Measurements from ENCODE around the gene WDR27. TPM values are rescaled to one million over a fixed set of nuclear protein-coding genes. Genes with fewer than 3 reads are reported as not detected.
"Not testable (repeated sequence)": the region's sequence is repeated elsewhere in the genome, so short reads cannot be mapped to it uniquely, and the experiment has no call there.

WDR27 gene
- polyA plus RNA-seq, 3 donors: 0.95 to 20.5 (median 2.0) TPM

GRCh38 chr6:169604076-169604475 lies 97.8 kb downstream of the WDR27 start:
- no peak overlapping the region for H3K4me3 ChIP-seq (replicated peaks in 1 of 3; ENCODE audit: low read depth in 2 of 3, low read length in 3 of 3)
- H3K9me3 Mint-ChIP-seq: peaks cover 2 to 22% (median 10%) of the 10 kb centered on the region in 7 donors
- peaks cover 9 to 13% of the 10 kb centered on the region in 2 donors for H3K36me3 Mint-ChIP-seq
- no peaks in the 10 kb centered on the region for H3K79me2 ChIP-seq (ENCODE audit: insufficient read depth, low read length)
- no peak overlapping the region for H3K4me2 ChIP-seq (replicated peaks; ENCODE audit: extremely low read depth, low read length, poor library complexity, severe bottlenecking)
- H3K9ac ChIP-seq (ENCODE audit: insufficient read depth, low read length, poor library complexity, severe bottlenecking): no peak overlapping the region
- no peak for DNase-seq
- H3K36me3 ChIP-seq (replicated peaks in 1 of 2; ENCODE audit: control insufficient read depth in 1 of 2, insufficient read depth in 2 of 2, low read length in 2 of 2): peaks cover 0 to 8% of the 10 kb centered on the region in 2 donors
- no peaks in the 10 kb centered on the region for H3K27me3 Mint-ChIP-seq (ENCODE audit: low read depth in 3 of 3)
- no CpG with 5 or more reads among the region's 1 CpG for WGBS (ENCODE audit: insufficient coverage)
- H4K20me1 ChIP-seq (ENCODE audit: insufficient read depth, low read length): no peaks in the 10 kb centered on the region
- H2AFZ ChIP-seq (ENCODE audit: insufficient read depth, low read depth, low read length, poor library complexity, severe bottlenecking): no peak overlapping the region
- intact Hi-C loops (cut with micrococcal nuclease): no loop called here
- no peak overlapping the region for H3K27ac ChIP-seq (ENCODE audit: low read depth in 1 of 2, low read length in 2 of 2)
- H3K27me3 ChIP-seq (ENCODE audit: control insufficient read depth in 2 of 2, insufficient read depth in 2 of 2, low read length in 2 of 2): no peaks in the 10 kb centered on the region
- no peak overlapping the region for H3K27ac Mint-ChIP-seq
- H3K4me1 Mint-ChIP-seq: no peaks in the 10 kb centered on the region
- TF ChIP-seq CTCF (IDR thresholded peaks at IDR 0.05): no peak
- H3K4me3 Mint-ChIP-seq: no peak overlapping the region
- peaks cover 0 to 7% of the 10 kb centered on the region in 2 donors for H3K9me3 ChIP-seq (replicated peaks in 1 of 2; ENCODE audit: control insufficient read depth in 1 of 2, insufficient read depth in 1 of 2, low read length in 2 of 2)
- H3K4me1 ChIP-seq (ENCODE audit: control insufficient read depth in 1 of 2, insufficient read depth in 2 of 2, low read length in 2 of 2): no peaks in the 10 kb centered on the region

- H2AFZ ChIP-seq (ENCODE audit: insufficient read depth, low read depth, low read length, poor library complexity, severe bottlenecking); H3K4me2 ChIP-seq (replicated peaks; ENCODE audit: extremely low read depth, low read length, poor library complexity, severe bottlenecking); H3K36me3 ChIP-seq (replicated peaks in 1 of 2; ENCODE audit: control insufficient read depth in 1 of 2, insufficient read depth in 2 of 2, low read length in 2 of 2); H3K27ac Mint-ChIP-seq; H3K27me3 ChIP-seq (ENCODE audit: control insufficient read depth in 2 of 2, insufficient read depth in 2 of 2, low read length in 2 of 2); H4K20me1 ChIP-seq (ENCODE audit: insufficient read depth, low read length); H3K79me2 ChIP-seq (ENCODE audit: insufficient read depth, low read length); H3K4me3 Mint-ChIP-seq; H3K4me3 ChIP-seq (replicated peaks in 1 of 3; ENCODE audit: low read depth in 2 of 3, low read length in 3 of 3); H3K4me1 ChIP-seq (ENCODE audit: control insufficient read depth in 1 of 2, insufficient read depth in 2 of 2, low read length in 2 of 2); H3K27ac ChIP-seq (ENCODE audit: low read depth in 1 of 2, low read length in 2 of 2); intact Hi-C loops (cut with micrococcal nuclease); H3K27me3 Mint-ChIP-seq (ENCODE audit: low read depth in 3 of 3); DNase-seq; H3K4me1 Mint-ChIP-seq; H3K9ac ChIP-seq (ENCODE audit: insufficient read depth, low read length, poor library complexity, severe bottlenecking): not testable (repeated sequence)
- Mint-ChIP-seq H3K9me3 (peaks cover 2 to 27% (median 18%) of the 10 kb centered on the region in 7 donors), H3K36me3 (peaks cover 9 to 13% of the 10 kb centered on the region in 2 donors)
- no CpG with 5 or more reads among the region's 1 CpG for WGBS (ENCODE audit: insufficient coverage)
- peaks cover 4 to 15% of the 10 kb centered on the region in 2 donors for H3K9me3 ChIP-seq (replicated peaks in 1 of 2; ENCODE audit: control insufficient read depth in 1 of 2, insufficient read depth in 1 of 2, low read length in 2 of 2)
Observed at GRCh38 chr6:169601129-169601528, 100.7 kb downstream of the WDR27 start.

All from CD14-positive monocyte (primary cell).